IPS-15b (cell line): ENCODE data around the gene CCDC116.
A peak's percentile ranks its signal among the peaks of the same experiment; 100 is the strongest.
"Not testable (repeated sequence)": the region's sequence is repeated elsewhere in the genome, so short reads cannot be mapped to it uniquely, and the experiment has no call there.

Experiments used
- H3K27me3 ChIP-seq: one replicate; pipeline ENCODE4 v1.6.1; 2013; ENCODE audit warnings: low read length; ENCODE audit not compliant: control insufficient read depth, insufficient read depth
- H3K36me3 ChIP-seq: one replicate; pipeline ENCODE4 v1.6.1; 2013; ENCODE audit warnings: low read length; ENCODE audit not compliant: control insufficient read depth, insufficient read depth
- H3K4me1 ChIP-seq: one replicate; pipeline ENCODE4 v1.6.1; 2013; ENCODE audit warnings: mild to moderate bottlenecking, low read length; ENCODE audit not compliant: control insufficient read depth, insufficient read depth
- H3K4me3 ChIP-seq: one replicate; pipeline ENCODE4 v1.5.1; 2013; ENCODE audit warnings: low read depth, low read length
- H3K9ac ChIP-seq: one replicate; pipeline ENCODE4 v1.6.1; 2013; ENCODE audit warnings: low read depth, mild to moderate bottlenecking, low read length
- H3K9me3 ChIP-seq: one replicate; pipeline ENCODE4 v1.6.1; 2013; ENCODE audit warnings: mild to moderate bottlenecking, low read length; ENCODE audit not compliant: control insufficient read depth, insufficient read depth

The CCDC116 gene

DNA sequence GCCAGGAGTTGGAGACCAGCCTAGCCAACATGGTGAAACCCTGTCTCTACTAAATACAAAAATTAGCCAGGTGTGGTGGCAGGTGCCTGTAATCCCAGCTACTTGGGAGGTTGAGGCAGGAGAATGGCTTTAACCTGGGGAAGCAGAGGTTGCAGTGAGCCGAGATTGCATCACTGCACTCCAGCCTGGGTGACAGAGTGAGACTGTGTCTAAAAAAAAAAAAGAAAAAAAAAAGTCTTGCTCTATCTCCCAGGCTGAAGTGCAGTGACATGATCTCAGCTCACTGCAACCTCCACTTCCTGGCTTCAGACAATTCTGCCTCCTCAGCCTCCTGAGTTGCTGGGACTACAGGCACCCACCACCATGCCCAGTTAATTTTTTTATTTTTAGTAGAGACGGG lies 4.9 kb downstream of the CCDC116 start:
- H3K9ac ChIP-seq, H3K9me3 ChIP-seq, H3K4me3 ChIP-seq, H3K36me3 ChIP-seq, H3K27me3 ChIP-seq, H3K4me1 ChIP-seq: not testable (repeated sequence)

DNA sequence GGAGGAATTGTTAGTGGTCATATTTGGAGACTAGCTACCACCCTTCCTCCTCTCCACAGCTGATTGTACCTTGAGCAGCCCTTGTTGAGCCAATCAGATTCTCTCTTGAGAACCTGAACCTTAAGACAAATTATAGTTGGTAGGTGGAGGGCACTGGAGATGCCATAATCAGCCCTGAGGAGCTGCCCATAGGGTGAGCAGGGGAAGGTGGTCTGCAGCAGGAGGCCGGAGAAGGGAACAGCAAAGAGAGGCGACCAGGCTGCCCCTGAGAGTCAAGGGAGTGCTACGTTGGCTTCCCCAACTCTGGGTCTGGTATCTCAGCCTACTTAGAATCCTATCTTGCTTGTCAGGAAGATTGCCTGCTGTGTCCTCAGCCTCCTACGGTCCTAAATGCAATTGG lies 6.8 kb downstream of the CCDC116 start:
- Histone ChIP-seq H3K4me1 (peaks cover 10% of the 10 kb centered on the region), H3K4me3 (no peak overlapping the region), H3K9ac (no peak overlapping the region), H3K36me3 (peaks cover 6% of the 10 kb centered on the region), H3K9me3 (no peaks in the 10 kb centered on the region), H3K27me3 (peaks cover 8% of the 10 kb centered on the region)

DNA sequence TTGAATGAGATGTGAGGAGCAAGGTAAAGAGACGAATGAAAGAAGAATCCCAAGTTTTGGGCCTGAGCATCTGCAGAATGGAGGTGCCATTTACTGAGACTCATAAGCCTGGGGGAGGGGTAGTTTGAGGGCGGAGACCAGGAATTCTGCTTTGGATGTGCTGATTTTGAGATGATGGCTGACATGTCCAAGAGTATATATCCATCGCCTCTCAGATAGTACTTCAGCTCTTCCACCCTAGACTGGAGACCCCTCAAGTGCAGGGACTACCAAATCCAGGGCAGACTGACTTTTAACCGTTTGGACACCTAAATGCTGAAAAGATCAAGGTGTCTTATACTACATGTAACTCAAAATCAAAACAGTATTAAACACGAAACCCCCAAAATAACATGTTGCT lies 8.2 kb downstream of the CCDC116 start:
- peaks cover 10% of the 10 kb centered on the region for H3K4me1 ChIP-seq
- H3K9ac ChIP-seq: no peak overlapping the region
- peaks cover 8% of the 10 kb centered on the region for H3K27me3 ChIP-seq
- peaks cover 6% of the 10 kb centered on the region for H3K36me3 ChIP-seq
- H3K4me3 ChIP-seq: no peak overlapping the region
- no peaks in the 10 kb centered on the region for H3K9me3 ChIP-seq

DNA sequence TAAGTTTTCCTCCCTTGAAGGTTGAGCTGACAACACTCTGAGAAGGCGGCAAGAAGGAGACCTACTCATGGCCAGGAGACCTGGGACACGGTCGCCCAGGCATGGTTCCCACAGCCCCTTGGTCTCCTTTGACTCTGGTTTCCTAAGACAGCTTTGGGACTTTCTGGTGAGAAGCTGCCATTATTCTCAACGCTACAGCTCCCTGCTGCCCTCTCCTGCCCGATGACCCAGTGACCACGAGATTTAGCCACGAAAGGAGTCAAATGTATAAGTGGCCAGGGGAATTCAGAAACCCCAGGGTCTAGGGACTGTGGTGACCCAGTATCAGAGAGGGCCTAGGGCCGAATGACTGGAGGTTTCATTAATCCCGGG lies 8.8 kb downstream of the CCDC116 start:
- peaks cover 10% of the 10 kb centered on the region for H3K4me1 ChIP-seq

DNA sequence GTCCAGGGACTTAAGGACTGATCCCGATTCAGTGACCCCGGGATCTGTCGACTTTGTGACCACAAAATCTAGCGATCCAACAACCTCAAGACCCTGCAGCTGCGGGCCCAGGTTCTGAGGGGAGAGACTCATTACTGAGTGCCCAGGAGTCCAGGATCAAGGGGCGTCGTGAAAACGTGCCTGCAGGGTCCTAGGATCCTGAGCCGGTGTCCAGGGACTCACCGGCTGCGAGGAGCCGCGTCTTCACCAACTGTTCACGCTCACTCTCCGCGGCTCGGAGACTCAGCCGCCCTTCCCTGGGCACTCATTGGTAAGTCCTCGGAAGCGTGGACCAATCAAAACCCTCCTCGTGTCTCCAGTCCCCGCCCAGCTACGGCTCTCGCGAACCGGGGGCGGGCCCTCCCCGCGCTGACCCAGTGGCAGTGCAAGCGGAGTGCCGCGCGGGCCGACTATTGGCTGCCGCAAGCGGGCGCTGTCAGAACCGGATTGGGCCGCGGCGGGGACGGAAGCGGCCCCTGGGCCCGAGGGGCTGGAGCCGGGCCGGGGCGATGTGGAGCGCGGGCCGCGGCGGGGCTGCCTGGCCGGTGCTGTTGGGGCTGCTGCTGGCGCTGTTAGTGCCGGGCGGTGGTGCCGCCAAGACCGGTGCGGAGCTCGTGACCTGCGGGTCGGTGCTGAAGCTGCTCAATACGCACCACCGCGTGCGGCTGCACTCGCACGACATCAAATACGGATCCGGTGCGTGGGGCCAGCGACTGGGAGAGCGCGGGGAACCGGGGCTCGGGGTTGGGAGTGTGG lies 9.4 kb downstream of the CCDC116 start, which contains the start of gene SDF2L1:
Gene SDF2L1, plus strand, starts transcription at position 514 of the 795 bp plus-strand sequence. Its CDS starts 35 bp downstream, at position 549.
- peaks cover 10% of the 10 kb centered on the region for H3K4me1 ChIP-seq
- peak within 1 kb of the TSS; percentile 60 for H3K9ac ChIP-seq
- peaks cover 8% of the 10 kb centered on the region for H3K27me3 ChIP-seq
- H3K9me3 ChIP-seq: no peaks in the 10 kb centered on the region
- peaks cover 10% of the 10 kb centered on the region for H3K36me3 ChIP-seq
- peak within 1 kb of the TSS; percentile 78 for H3K4me3 ChIP-seq

More for the DNA sequence above, 8.8 kb downstream of the CCDC116 start:
- no peaks in the 10 kb centered on the region for H3K9me3 ChIP-seq
- H3K27me3 ChIP-seq: peaks cover 8% of the 10 kb centered on the region
- peaks cover 9% of the 10 kb centered on the region for H3K36me3 ChIP-seq
- H3K9ac ChIP-seq: peak overlapping the region; percentile 6
- peak overlapping the region; percentile 56 for H3K4me3 ChIP-seq

DNA sequence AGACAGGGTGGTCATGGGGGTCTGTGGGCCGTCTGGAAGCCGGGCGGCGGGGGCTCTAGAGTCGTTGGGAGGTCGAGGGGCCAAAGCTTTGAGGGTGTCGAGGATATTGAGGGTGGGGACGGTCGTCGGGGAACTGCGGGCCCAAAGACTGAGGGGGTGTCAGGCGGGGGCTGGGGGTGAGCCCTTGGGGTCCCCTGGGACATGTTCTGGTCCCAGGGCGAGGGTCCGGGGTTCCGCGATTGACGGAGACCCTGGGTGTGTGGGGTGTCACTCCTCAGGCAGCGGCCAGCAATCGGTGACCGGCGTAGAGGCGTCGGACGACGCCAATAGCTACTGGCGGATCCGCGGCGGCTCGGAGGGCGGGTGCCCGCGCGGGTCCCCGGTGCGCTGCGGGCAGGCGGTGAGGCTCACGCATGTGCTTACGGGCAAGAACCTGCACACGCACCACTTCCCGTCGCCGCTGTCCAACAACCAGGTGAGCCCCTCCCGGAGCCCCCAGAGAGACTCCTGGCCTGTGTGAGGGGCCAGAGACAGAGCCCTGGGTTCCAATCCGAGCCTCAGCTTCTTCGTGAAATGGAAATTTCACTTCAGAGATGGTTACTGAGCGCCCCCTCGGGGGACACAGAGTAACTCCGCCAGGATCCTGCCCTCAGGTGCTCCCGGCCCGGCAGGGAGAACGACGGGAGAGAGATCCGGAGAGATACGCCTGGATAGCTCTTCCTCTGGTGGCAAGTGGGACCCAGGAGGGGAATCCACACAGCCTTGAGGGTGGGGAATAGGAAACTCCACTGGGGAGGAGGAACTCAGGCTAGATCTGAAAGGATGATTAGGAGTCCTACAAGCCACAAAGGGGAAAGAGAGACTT lies 10.3 kb downstream of the CCDC116 start:
- peaks cover 8% of the 10 kb centered on the region for H3K27me3 ChIP-seq
- H3K36me3 ChIP-seq: peaks cover 10% of the 10 kb centered on the region
- peak overlapping the region; percentile 78 for H3K4me3 ChIP-seq
- peaks cover 10% of the 10 kb centered on the region for H3K4me1 ChIP-seq
- peak overlapping the region; percentile 60 for H3K9ac ChIP-seq
- no peaks in the 10 kb centered on the region for H3K9me3 ChIP-seq

DNA sequence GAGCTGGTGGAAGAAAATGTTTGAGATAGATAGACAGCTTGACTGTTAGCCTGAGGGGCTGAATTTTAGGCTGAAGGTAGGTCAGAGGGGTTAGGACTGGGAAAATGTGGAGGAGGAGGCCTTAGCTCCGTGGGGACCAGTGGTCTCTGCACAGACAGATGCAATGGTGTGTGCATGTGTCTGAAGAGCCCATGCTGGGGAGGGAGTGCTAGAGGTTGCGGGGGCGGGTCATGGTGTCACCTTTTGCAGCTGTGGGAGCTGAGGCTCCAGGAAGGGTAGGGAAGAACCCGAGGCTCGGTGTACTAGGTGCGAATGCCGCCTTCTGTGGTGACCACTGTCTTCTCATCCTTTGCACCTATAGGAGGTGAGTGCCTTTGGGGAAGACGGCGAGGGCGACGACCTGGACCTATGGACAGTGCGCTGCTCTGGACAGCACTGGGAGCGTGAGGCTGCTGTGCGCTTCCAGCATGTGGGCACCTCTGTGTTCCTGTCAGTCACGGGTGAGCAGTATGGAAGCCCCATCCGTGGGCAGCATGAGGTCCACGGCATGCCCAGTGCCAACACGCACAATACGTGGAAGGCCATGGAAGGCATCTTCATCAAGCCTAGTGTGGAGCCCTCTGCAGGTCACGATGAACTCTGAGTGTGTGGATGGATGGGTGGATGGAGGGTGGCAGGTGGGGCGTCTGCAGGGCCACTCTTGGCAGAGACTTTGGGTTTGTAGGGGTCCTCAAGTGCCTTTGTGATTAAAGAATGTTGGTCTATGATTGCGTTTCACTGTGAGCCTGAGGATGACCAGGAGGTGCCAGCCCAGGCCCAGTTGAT lies 11.2 kb downstream of the CCDC116 start:
- Histone ChIP-seq H3K27me3 (peaks cover 8% of the 10 kb centered on the region), H3K9me3 (no peaks in the 10 kb centered on the region), H3K36me3 (peaks cover 10% of the 10 kb centered on the region), H3K9ac (no peak overlapping the region), H3K4me3 (peak overlapping the region; percentile 78), H3K4me1 (peaks cover 10% of the 10 kb centered on the region)

DNA sequence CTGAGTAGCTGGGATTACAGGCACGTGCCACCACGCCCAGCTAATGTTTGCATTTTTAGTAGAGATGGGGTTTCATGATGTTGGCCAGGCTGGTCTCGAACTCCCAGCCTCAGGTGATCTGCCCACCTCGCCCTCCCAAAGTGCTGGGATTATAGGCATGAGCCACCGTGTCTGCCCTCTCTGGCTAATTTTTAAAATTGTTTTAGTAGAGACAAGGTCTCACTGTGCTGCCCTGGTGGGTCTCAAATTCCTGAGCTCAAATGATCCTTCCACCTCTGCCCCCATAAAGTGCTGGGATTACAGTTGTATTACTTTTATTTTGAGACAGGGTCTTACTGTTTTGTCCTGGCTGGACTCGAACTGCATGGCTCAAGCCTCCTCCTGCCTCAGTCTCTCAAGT lies 13.0 kb downstream of the CCDC116 start:
- H3K4me3 ChIP-seq: not testable (repeated sequence)

DNA sequence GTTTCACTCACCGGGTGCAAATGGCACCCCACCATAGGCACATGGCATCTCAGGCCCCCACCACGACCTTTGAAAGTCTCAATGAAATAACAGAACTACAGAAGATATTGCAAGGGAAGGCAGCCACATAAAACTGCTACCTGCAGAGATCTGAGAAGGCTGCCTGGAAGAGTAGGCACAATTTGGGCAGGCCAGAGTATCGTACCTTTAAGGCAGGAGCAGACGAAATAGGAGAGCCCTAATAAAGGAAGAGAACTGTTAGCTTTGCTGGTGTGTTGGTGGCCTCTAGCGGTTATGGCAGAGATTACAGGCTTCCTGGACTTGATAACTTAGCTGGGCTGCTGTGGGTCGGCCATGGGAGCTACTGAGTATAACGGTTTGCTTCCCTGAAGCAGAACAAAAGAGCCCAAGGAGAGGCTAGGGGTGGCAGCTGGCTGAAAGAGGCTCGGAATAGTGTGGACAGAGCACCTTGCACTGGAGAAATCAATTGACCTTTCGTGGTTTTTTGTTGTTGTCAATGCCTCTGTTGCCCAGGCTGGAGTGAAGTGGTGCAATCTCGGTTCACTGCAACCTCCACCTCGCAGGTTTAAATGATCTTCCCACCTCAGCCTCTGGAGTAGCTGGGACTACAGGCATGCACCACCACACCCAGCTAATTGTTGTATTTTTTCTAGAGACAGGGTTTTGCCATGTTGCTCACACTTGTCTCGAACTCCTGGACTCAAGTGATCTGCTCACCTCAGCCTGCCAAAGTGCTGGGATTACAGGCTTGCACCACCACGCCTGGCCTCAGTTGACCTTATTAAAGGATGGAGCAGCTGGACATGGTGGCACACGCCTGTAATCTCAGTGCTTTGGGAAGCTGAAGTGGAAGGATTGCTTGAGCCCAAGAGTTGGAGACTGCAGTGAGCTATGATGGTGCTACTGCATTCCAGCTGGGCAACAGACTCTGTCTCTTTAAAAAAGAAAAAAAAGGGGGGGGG lies 14.3 kb downstream of the CCDC116 start:
- Histone ChIP-seq H3K27me3 (no peaks in the 10 kb centered on the region), H3K9me3 (no peaks in the 10 kb centered on the region), H3K9ac (no peak overlapping the region), H3K4me3 (no peak overlapping the region), H3K4me1 (peaks cover 10% of the 10 kb centered on the region), H3K36me3 (peaks cover 10% of the 10 kb centered on the region)

More for the DNA sequence above, 13.0 kb downstream of the CCDC116 start:
- not testable (repeated sequence) for H3K36me3 ChIP-seq, H3K9me3 ChIP-seq, H3K27me3 ChIP-seq, H3K9ac ChIP-seq
- H3K4me1 ChIP-seq: peaks cover 10% of the 10 kb centered on the region

DNA sequence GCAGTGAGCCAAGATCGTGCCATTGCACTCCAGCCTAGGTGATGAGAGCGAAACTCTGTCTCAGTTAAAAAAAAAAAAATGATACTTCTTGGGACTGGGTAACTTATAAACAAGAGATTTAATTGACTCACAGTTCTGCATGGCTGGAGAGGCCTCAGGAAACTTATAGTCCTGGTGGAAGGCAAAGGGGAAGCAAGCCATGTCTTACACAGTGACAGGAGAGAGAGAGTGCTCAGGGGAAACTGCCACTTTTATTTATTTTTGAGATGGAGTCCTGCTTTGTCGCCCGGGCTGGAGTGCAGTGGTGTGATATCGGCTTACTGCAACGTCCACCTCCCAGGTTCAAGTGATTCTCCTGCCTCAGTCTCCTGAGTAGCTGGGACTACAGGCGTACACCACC lies 17.7 kb downstream of the CCDC116 start:
- H3K27me3 ChIP-seq: no peaks in the 10 kb centered on the region
- H3K9me3 ChIP-seq: no peaks in the 10 kb centered on the region
- peaks cover 10% of the 10 kb centered on the region for H3K4me1 ChIP-seq
- H3K9ac ChIP-seq: no peak overlapping the region
- no peak overlapping the region for H3K4me3 ChIP-seq
- peaks cover 11% of the 10 kb centered on the region for H3K36me3 ChIP-seq
